HepG2 (cell line): ENCODE data around the gene GPR139. TPM values are rescaled to one million over a fixed set of nuclear protein-coding genes. Genes with fewer than 3 reads are reported as not detected.

ENCODE experiments used
- ATAC-seq: fragments of 200-7000 bp; cut with Tn5 transposase; 3 replicates; pipeline ENCODE4 v1.9.1; 2020; ENCODE audit warnings: mild to moderate bottlenecking, moderate library complexity
- BruUV-seq: library from RNA; stranded (reverse); fragments of 400-500 nt; replicated peaks from 2 replicates; lab custom pipeline; 2021; lab: Mats Ljungman, UMichigan
- CTCF ChIA-PET: fragments of 300-600 bp; formaldehyde crosslinking; extraction: SDS; loops from one replicate; lab custom pipeline; 2021; ENCODE audit warnings: low total read pairs, inconsistent platforms, low intra/inter-chr PET ratio; lab: Yijun Ruan, JAX
- POLR2A ChIA-PET: fragments of 350-600 bp; sonication (Branson Sonifier 250); formaldehyde crosslinking; loops from one replicate; lab custom pipeline; 2020; ENCODE audit warnings: antibody characterized with exemption, inconsistent platforms; lab: Yijun Ruan, JAX
- DNase-seq: peaks from one replicate; pipeline ENCODE4 v3.0.0-alpha.2; 2015; ENCODE audit warnings: low spot score
- FAIRE-seq: peaks from 3 replicates; lab custom pipeline; 2011; peaks lifted over from hg19 to GRCh38; lab: Jason Lieb, UNC
- H2AFZ ChIP-seq: one replicate; pipeline ENCODE4 v1.6.1; 2011; ENCODE audit warnings: low read length, inconsistent platforms
- H3K27ac ChIP-seq: fragments of 300-600 bp; 3 replicates; pipeline ENCODE4 v1.8.0; 2011; ENCODE audit warnings: mixed run types, mild to moderate bottlenecking, mixed read lengths, low read length, inconsistent platforms; ENCODE audit not compliant: insufficient read depth; ENCODE audit errors: extremely low read length
- H3K27me3 ChIP-seq, 2 experiments: fragments of 200-600 bp in 1 of 2; 2 replicates in 1 of 2; 3 replicates in 1 of 2; pipeline versions ENCODE4 v1.6.0 to v1.8.0; 2011; ENCODE audit warnings: low read length in 2 of 2, mild to moderate bottlenecking in 2 of 2, moderate library complexity in 2 of 2, inconsistent platforms in 1 of 2; ENCODE audit not compliant: insufficient read depth in 2 of 2, control insufficient read depth in 1 of 2
- H3K36me3 ChIP-seq, 2 experiments: fragments of 200-600 bp in 1 of 2; replicated peaks in 1 of 2; 2 replicates in 1 of 2; 3 replicates in 1 of 2; pipeline versions ENCODE4 v1.5.1 to v1.8.0; 2011; ENCODE audit warnings: low read length in 2 of 2, inconsistent platforms in 1 of 2; ENCODE audit not compliant: insufficient read depth in 2 of 2, control insufficient read depth in 1 of 2
- H3K4me1 ChIP-seq: 2 replicates; pipeline ENCODE4 v1.5.1; 2012; ENCODE audit warnings: low read length, inconsistent platforms; ENCODE audit not compliant: insufficient read depth
- H3K4me2 ChIP-seq: 2 replicates; pipeline ENCODE4 v1.6.0; 2011; ENCODE audit warnings: low read depth, low read length, inconsistent platforms
- H3K4me3 ChIP-seq, 3 experiments: fragments of 200-600 bp in 1 of 3; sonication (generic), shearing (Covaris generic) in 1 of 3; replicated peaks in 1 of 3; 2 replicates each; pipeline ENCODE4 v1.5.1; 2011 to 2016; ENCODE audit warnings: low read length in 3 of 3, inconsistent platforms in 2 of 3, low read depth in 2 of 3, mild to moderate bottlenecking in 2 of 3, control low read depth in 1 of 3, mixed read lengths in 1 of 3; ENCODE audit not compliant: insufficient read depth in 1 of 3
- H3K79me2 ChIP-seq: one replicate; pipeline ENCODE4 v1.6.1; 2011; ENCODE audit warnings: low read length, inconsistent platforms; ENCODE audit not compliant: insufficient read depth
- H3K9ac ChIP-seq: 2 replicates; pipeline ENCODE4 v1.6.0; 2011; ENCODE audit warnings: mild to moderate bottlenecking, low read depth, low read length, inconsistent platforms; ENCODE audit not compliant: insufficient read depth
- H3K9me3 ChIP-seq: 2 replicates; pipeline ENCODE4 v1.5.1; 2012; ENCODE audit warnings: mild to moderate bottlenecking, low read length
- H4K20me1 ChIP-seq: 2 replicates; pipeline ENCODE4 v1.6.0; 2011; ENCODE audit warnings: inconsistent platforms, mild to moderate bottlenecking, low read length, moderate library complexity; ENCODE audit not compliant: insufficient read depth
- ETS1 ChIP-seq: sonication (generic); formaldehyde crosslinking; IDR thresholded peaks from 2 replicates; pipeline ENCODE4 v1.4.0; 2020; ENCODE audit warnings: missing genetic modification reagents
- GLMP ChIP-seq: sonication (generic); formaldehyde crosslinking; IDR thresholded peaks from 2 replicates; pipeline ENCODE4 v1.9.0; 2021; ENCODE audit warnings: missing genetic modification reagents, mild to moderate bottlenecking, borderline replicate concordance
- HBP1 ChIP-seq: IDR thresholded peaks from 2 replicates; pipeline ENCODE4 v1.6.1; 2016; ENCODE audit warnings: low read depth, control low read depth
- HOXA3 ChIP-seq: sonication (generic); formaldehyde crosslinking; IDR thresholded peaks from 2 replicates; pipeline ENCODE4 v1.5.0; 2020; ENCODE audit warnings: missing genetic modification reagents
- PLRG1 ChIP-seq: fragments of 450-650 bp; conservative IDR thresholded peaks from 2 replicates; pipeline ENCODE4 v1.6.1; 2016
- SIN3B ChIP-seq: fragments of 150-350 bp; IDR thresholded peaks from 2 replicates; pipeline ENCODE4 v1.6.1; 2014; ENCODE audit warnings: low read length
- ZEB1 ChIP-seq: IDR thresholded peaks from 2 replicates; pipeline ENCODE4 v1.6.1; 2012; ENCODE audit warnings: mild to moderate bottlenecking, low read depth, inconsistent platforms; ENCODE audit not compliant: insufficient replicate concordance
- ZFP1 ChIP-seq: IDR thresholded peaks from 2 replicates; pipeline ENCODE4 v1.6.1; 2016
- ZKSCAN8 ChIP-seq: IDR thresholded peaks from 2 replicates; pipeline ENCODE4 v1.6.1; 2016; ENCODE audit warnings: borderline replicate concordance, missing genetic modification reagents, missing compliant biosample characterization
- ZNF12 ChIP-seq: sonication (generic); formaldehyde crosslinking; IDR thresholded peaks from 2 replicates; pipeline ENCODE4 v1.5.0; 2020; ENCODE audit warnings: missing genetic modification reagents
- ZNF138 ChIP-seq: sonication (generic); formaldehyde crosslinking; IDR thresholded peaks from 2 replicates; pipeline ENCODE4 v1.5.0; 2020; ENCODE audit warnings: mild to moderate bottlenecking, low read depth, missing genetic modification reagents
- ZNF543 ChIP-seq: sonication (generic); formaldehyde crosslinking; IDR thresholded peaks from 2 replicates; pipeline ENCODE4 v1.4.0; 2020; ENCODE audit warnings: mild to moderate bottlenecking, missing genetic modification reagents
- ZNF713 ChIP-seq: sonication (generic); formaldehyde crosslinking; IDR thresholded peaks from 2 replicates; pipeline ENCODE4 v1.4.0; 2020; ENCODE audit warnings: mild to moderate bottlenecking, missing genetic modification reagents
- ZNF766 ChIP-seq: sonication (generic); formaldehyde crosslinking; IDR thresholded peaks from 2 replicates; pipeline ENCODE4 v1.5.0; 2020; ENCODE audit warnings: missing genetic modification reagents, borderline replicate concordance
- WGBS: methylation state at CpG from one replicate; pipeline ENCODE4 v1.1.6; 2017; ENCODE audit warnings: low lambda C conversion rate; 5-methylcytosine and 5-hydroxymethylcytosine counted together
- in situ Hi-C: cut with HindIII; loops from 2 replicates; pipeline ENCODE4 v1.10.0; 2017; ENCODE audit warnings: low pct_unique_long_range_greater_than_20kb; ENCODE audit not compliant: extremely low pct_ligation_motif_present
- intact Hi-C: fragments of 100-400 bp; cut with micrococcal nuclease; formaldehyde crosslinking; loops from one replicate; pipeline ENCODE4 v1.10.0; 2022; ENCODE audit not compliant: unreplicated experiment
- polyA plus RNA-seq, 8 experiments: library from polyadenylated mRNA; depleted of rRNA in 3 of 8; stranded (reverse) in 7 of 8; unstranded in 1 of 8; fragments of >200 nt; fragmentation: Illumina TruSeq in 4 of 8; extraction: Trizol in 4 of 8; gene quantifications; 2 replicates each; pipeline versions ENCODE4 v1.2.1 to v1.2.3, GENCODE V29; 2011 to 2016; ENCODE audit warnings: low read depth in 4 of 8, missing spikeins in 1 of 8, mixed read lengths in 1 of 8; ENCODE audit not compliant: insufficient read depth in 1 of 8
- total RNA-seq, 5 experiments: library from RNA; depleted of rRNA; stranded (reverse); fragments of >200 nt; fragmentation: Illumina TruSeq; extraction: Trizol; gene quantifications; 2 replicates each; pipeline ENCODE4 v1.2.3, GENCODE V29; 2016; ENCODE audit warnings: low read depth in 1 of 5

The GPR139 gene
- total and polyA plus RNA-seq, 2 of the 13 experiments (the other 11 are each of a cell fraction or from before 2014, with no cell fraction given): not detected

GRCh38 chr16:20002936-20003335 lies 70.8 kb downstream of the GPR139 start:
- H2AFZ ChIP-seq: no peak overlapping the region
- H3K79me2 ChIP-seq: no peaks in the 10 kb centered on the region
- H4K20me1 ChIP-seq: no peaks in the 10 kb centered on the region
- TF ChIP-seq ZNF713 (CRISPR knock-in tag): 0 out of 2 replicates have a peak, but pooled peaks have one; percentile 2
- no peak for TF ChIP-seq ETS1
- TF ChIP-seq ZNF12 (CRISPR knock-in tag): peak; percentile 98
- TF ChIP-seq, all 625 proteins: peak for 2
- Histone ChIP-seq H3K36me3 (no peaks in the 10 kb centered on the region), H3K4me1 (peaks cover 16% of the 10 kb centered on the region), H3K27ac (no peak overlapping the region), H3K4me3 (no peak overlapping the region; a peak in 1 of 6 replicates), H3K9me3 (peaks cover 5% of the 10 kb centered on the region; the same call in 1 of the 2 replicates), H3K4me2 (no peak overlapping the region), H3K9ac (no peak overlapping the region), H3K27me3 (no peaks in the 10 kb centered on the region; a peak in 1 of 5 replicates)
- no peak for ATAC-seq
- in situ Hi-C loops (no loop called here), intact Hi-C loops (loop anchor here (10.0 kb wide), 1 partner anchor 98 kb away; no protein-coding TSS in a partner anchor)
- CTCF ChIA-PET: no interaction called here
- no TSS peak for BruUV-seq
- POLR2A ChIA-PET: interaction anchor here (0.6 kb wide), 1 partner anchor 304 kb away, joined by 3 read pairs; no protein-coding TSS in a partner anchor
- no peak for FAIRE-seq
- no peak for DNase-seq
- 49% methylated on average over 2 of the region's 2 CpGs for WGBS

GRCh38 chr16:20001856-20002707 lies 71.6 kb downstream of the GPR139 start:
- H3K4me1 ChIP-seq: peaks cover 16% of the 10 kb centered on the region
- H2AFZ ChIP-seq: no peak overlapping the region
- H3K27me3 ChIP-seq: no peaks in the 10 kb centered on the region; a peak in 1 of 5 replicates
- H3K4me3 ChIP-seq: peak overlapping the region in 1 of 3 experiments; percentile 34; a peak in 3 of 6 replicates
- no peak overlapping the region for H3K9ac ChIP-seq
- H3K79me2 ChIP-seq: no peaks in the 10 kb centered on the region
- peaks cover 5% of the 10 kb centered on the region; the same call in 1 of the 2 replicates for H3K9me3 ChIP-seq
- H3K27ac ChIP-seq: no peak overlapping the region
- FAIRE-seq (no peak), DNase-seq (peak; percentile 44), ATAC-seq (peak; percentile 80)
- H3K4me2 ChIP-seq: peak overlapping the region; percentile 54
- BruUV-seq: no TSS peak
- intact Hi-C loops: loop anchor here (10.0 kb wide), 1 partner anchor 97 kb away; no protein-coding TSS in a partner anchor
- WGBS: 10% methylated on average over 16 of the region's 16 CpGs
- in situ Hi-C loops: no loop called here
- H4K20me1 ChIP-seq: no peaks in the 10 kb centered on the region
- POLR2A ChIA-PET: no interaction called here
- no peaks in the 10 kb centered on the region for H3K36me3 ChIP-seq
- CTCF ChIA-PET: no interaction called here
- TF ChIP-seq PLRG1: no peak
- TF ChIP-seq ZNF543 (CRISPR knock-in tag): no peak
- TF ChIP-seq SIN3B: no peak
- peak; percentile 66 for TF ChIP-seq HOXA3
- no peak for TF ChIP-seq GLMP
- TF ChIP-seq ZEB1: no peak
- TF ChIP-seq ZFP1 (CRISPR knock-in tag): no peak
- TF ChIP-seq ZNF766 (CRISPR knock-in tag): no peak
- no peak for TF ChIP-seq HBP1
- no peak for TF ChIP-seq ZNF138
- no peak for TF ChIP-seq ZKSCAN8 (CRISPR knock-in tag)
